Measurements from ENCODE around the gene MUC5B. TPM values are rescaled to one million over a fixed set of nuclear protein-coding genes. Genes with fewer than 3 reads are reported as not detected.
A peak's percentile ranks its signal among the peaks of the same experiment; 100 is the strongest.

MUC5B gene
- total RNA-seq, 1 donor from 2014 or later: not detected

DNA sequence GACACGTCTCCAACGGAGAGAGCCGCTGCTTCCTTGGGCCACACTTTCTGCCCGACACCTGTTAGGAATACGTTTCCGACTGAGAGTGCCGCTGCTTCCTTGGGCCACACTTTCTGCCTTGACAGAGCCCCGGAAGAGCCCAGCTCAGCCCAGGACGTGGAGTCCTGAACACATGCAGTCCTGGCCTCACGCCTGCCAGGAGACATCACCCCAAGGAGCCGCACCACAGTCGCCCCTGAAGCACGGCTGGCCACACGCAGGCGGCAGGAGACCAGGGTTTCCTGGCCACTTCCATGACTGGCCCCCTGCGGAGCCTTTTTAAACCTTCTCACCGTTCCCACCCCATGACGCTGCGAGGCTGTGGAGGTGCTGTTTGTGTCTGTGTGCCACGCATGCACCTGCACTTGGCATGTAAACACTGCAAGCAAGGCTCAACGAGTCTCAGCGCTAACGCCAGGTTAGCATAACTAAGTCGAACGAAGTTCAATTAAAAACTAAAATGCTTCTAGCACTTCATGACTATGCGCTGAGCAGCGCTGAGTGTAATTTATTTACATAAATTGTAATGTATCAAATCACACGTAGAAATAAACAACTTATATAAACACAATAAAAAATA is 77.8 kb downstream of the MUC5B start:
- Mint-ChIP-seq H3K9me3 (ENCODE audit: unreplicated experiment) (no peaks in the 10 kb centered on the region), H3K27ac (ENCODE audit: unreplicated experiment) (peak overlapping the region; percentile 33), H3K4me3 (ENCODE audit: unreplicated experiment) (no peak overlapping the region), H3K27me3 (ENCODE audit: unreplicated experiment) (peaks cover 8% of the 10 kb centered on the region), H3K4me1 (ENCODE audit: unreplicated experiment) (peaks cover 67% of the 10 kb centered on the region), H3K36me3 (ENCODE audit: low read depth, unreplicated experiment) (no peaks in the 10 kb centered on the region)
- TF ChIP-seq, protein P1, sequence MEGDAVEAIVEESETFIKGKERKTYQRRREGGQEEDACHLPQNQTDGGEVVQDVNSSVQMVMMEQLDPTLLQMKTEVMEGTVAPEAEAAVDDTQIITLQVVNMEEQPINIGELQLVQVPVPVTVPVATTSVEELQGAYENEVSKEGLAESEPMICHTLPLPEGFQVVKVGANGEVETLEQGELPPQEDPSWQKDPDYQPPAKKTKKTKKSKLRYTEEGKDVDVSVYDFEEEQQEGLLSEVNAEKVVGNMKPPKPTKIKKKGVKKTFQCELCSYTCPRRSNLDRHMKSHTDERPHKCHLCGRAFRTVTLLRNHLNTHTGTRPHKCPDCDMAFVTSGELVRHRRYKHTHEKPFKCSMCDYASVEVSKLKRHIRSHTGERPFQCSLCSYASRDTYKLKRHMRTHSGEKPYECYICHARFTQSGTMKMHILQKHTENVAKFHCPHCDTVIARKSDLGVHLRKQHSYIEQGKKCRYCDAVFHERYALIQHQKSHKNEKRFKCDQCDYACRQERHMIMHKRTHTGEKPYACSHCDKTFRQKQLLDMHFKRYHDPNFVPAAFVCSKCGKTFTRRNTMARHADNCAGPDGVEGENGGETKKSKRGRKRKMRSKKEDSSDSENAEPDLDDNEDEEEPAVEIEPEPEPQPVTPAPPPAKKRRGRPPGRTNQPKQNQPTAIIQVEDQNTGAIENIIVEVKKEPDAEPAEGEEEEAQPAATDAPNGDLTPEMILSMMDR (IDR thresholded peaks at IDR 0.05; ENCODE audit: unreplicated experiment): no peak
- no peak for DNase-seq (ENCODE audit: low spot score)

GRCh38 chr11:1301220-1302000 is 78.5 kb downstream of the MUC5B start:
- Mint-ChIP-seq H3K9me3 (ENCODE audit: unreplicated experiment) (no peaks in the 10 kb centered on the region), H3K27ac (ENCODE audit: unreplicated experiment) (peak overlapping the region; percentile 42), H3K36me3 (ENCODE audit: low read depth, unreplicated experiment) (no peaks in the 10 kb centered on the region), H3K4me3 (ENCODE audit: unreplicated experiment) (no peak overlapping the region), H3K27me3 (ENCODE audit: unreplicated experiment) (peaks cover 7% of the 10 kb centered on the region), H3K4me1 (ENCODE audit: unreplicated experiment) (peaks cover 67% of the 10 kb centered on the region)
- TF ChIP-seq, protein P1 (IDR thresholded peaks at IDR 0.05; ENCODE audit: unreplicated experiment): no peak
- no peak for DNase-seq (ENCODE audit: low spot score)

GRCh38 chr11:1302041-1302460 is 79.2 kb downstream of the MUC5B start:
- Mint-ChIP-seq H3K27me3 (ENCODE audit: unreplicated experiment) (peaks cover 7% of the 10 kb centered on the region), H3K4me1 (ENCODE audit: unreplicated experiment) (peaks cover 70% of the 10 kb centered on the region), H3K4me3 (ENCODE audit: unreplicated experiment) (no peak overlapping the region), H3K36me3 (ENCODE audit: low read depth, unreplicated experiment) (no peaks in the 10 kb centered on the region), H3K9me3 (ENCODE audit: unreplicated experiment) (no peaks in the 10 kb centered on the region), H3K27ac (ENCODE audit: unreplicated experiment) (no peak overlapping the region)
- no peak for DNase-seq (ENCODE audit: low spot score)
- TF ChIP-seq, protein P1 (IDR thresholded peaks at IDR 0.05; ENCODE audit: unreplicated experiment): no peak

GRCh38 chr11:1302461-1303125 is 79.7 kb downstream of the MUC5B start:
- Mint-ChIP-seq H3K27me3 (ENCODE audit: unreplicated experiment) (peaks cover 7% of the 10 kb centered on the region), H3K4me1 (ENCODE audit: unreplicated experiment) (peaks cover 69% of the 10 kb centered on the region), H3K9me3 (ENCODE audit: unreplicated experiment) (no peaks in the 10 kb centered on the region), H3K4me3 (ENCODE audit: unreplicated experiment) (peak overlapping the region; percentile 59), H3K27ac (ENCODE audit: unreplicated experiment) (peak overlapping the region; percentile 82), H3K36me3 (ENCODE audit: low read depth, unreplicated experiment) (no peaks in the 10 kb centered on the region)
- no peak for DNase-seq (ENCODE audit: low spot score)
- TF ChIP-seq, protein P1 (IDR thresholded peaks at IDR 0.05; ENCODE audit: unreplicated experiment): no peak

Measured in endothelial cell (in vitro differentiated cells).